Measurements from ENCODE around the gene SUN1. TPM values are rescaled to one million over a fixed set of nuclear protein-coding genes. Genes with fewer than 3 reads are reported as not detected.

Gene SUN1
- total RNA-seq, 1 experiment from 2014 or later, result 158 TPM

DNA sequence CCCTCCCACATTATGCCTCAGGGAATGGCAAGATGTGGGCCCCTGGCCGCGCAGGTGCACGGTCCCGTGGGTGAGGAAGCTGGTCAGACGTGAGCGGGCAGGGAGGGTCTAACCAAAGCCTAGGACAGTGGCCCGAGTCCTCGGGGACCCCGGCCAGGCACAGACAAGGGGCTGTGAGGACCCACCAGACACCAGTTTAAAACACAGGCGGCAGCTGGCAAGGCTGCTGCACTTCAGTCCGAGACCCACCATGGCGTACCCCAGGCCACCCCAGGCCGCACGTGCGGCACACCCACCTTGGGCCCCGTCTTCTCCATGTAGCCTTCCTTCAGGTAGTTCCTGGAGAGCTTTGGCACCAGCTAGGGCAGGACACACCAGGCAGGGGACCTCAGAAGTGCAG, 67.5 kb downstream of the SUN1 start (continued):
- TF ChIP-seq, protein P1, sequence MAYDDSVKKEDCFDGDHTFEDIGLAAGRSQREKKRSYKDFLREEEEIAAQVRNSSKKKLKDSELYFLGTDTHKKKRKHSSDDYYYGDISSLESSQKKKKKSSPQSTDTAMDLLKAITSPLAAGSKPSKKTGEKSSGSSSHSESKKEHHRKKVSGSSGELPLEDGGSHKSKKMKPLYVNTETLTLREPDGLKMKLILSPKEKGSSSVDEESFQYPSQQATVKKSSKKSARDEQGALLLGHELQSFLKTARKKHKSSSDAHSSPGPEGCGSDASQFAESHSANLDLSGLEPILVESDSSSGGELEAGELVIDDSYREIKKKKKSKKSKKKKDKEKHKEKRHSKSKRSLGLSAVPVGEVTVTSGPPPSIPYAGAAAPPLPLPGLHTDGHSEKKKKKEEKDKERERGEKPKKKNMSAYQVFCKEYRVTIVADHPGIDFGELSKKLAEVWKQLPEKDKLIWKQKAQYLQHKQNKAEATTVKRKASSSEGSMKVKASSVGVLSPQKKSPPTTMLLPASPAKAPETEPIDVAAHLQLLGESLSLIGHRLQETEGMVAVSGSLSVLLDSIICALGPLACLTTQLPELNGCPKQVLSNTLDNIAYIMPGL (CRISPR knock-in tag; IDR thresholded peaks at IDR 0.05), result no peak
- TF ChIP-seq ZNF671 (CRISPR knock-in tag; IDR thresholded peaks at IDR 0.05), result no peak
- TF ChIP-seq, protein P2, sequence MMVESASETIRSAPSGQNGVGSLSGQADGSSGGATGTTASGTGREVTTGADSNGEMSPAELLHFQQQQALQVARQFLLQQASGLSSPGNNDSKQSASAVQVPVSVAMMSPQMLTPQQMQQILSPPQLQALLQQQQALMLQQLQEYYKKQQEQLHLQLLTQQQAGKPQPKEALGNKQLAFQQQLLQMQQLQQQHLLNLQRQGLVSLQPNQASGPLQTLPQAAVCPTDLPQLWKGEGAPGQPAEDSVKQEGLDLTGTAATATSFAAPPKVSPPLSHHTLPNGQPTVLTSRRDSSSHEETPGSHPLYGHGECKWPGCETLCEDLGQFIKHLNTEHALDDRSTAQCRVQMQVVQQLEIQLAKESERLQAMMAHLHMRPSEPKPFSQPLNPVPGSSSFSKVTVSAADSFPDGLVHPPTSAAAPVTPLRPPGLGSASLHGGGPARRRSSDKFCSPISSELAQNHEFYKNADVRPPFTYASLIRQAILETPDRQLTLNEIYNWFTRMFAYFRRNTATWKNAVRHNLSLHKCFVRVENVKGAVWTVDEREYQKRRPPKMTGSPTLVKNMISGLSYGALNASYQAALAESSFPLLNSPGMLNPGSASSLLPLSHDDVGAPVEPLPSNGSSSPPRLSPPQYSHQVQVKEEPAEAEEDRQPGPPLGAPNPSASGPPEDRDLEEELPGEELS (CRISPR knock-in tag; IDR thresholded peaks at IDR 0.05), result no peak
- TF ChIP-seq ELF4 (CRISPR knock-in tag; IDR thresholded peaks at IDR 0.05; ENCODE audit: low read depth), result no peak
- TF ChIP-seq, protein P3, sequence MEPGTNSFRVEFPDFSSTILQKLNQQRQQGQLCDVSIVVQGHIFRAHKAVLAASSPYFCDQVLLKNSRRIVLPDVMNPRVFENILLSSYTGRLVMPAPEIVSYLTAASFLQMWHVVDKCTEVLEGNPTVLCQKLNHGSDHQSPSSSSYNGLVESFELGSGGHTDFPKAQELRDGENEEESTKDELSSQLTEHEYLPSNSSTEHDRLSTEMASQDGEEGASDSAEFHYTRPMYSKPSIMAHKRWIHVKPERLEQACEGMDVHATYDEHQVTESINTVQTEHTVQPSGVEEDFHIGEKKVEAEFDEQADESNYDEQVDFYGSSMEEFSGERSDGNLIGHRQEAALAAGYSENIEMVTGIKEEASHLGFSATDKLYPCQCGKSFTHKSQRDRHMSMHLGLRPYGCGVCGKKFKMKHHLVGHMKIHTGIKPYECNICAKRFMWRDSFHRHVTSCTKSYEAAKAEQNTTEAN (CRISPR knock-in tag; IDR thresholded peaks at IDR 0.05), result no peak
- no peak for TF ChIP-seq FOXP1 (CRISPR knock-in tag; IDR thresholded peaks at IDR 0.05; ENCODE audit: borderline replicate concordance)
- TF ChIP-seq, protein P4, sequence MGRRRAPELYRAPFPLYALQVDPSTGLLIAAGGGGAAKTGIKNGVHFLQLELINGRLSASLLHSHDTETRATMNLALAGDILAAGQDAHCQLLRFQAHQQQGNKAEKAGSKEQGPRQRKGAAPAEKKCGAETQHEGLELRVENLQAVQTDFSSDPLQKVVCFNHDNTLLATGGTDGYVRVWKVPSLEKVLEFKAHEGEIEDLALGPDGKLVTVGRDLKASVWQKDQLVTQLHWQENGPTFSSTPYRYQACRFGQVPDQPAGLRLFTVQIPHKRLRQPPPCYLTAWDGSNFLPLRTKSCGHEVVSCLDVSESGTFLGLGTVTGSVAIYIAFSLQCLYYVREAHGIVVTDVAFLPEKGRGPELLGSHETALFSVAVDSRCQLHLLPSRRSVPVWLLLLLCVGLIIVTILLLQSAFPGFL (CRISPR knock-in tag; IDR thresholded peaks at IDR 0.05; ENCODE audit: borderline replicate concordance), result no peak
- no peak for TF ChIP-seq HMGA2 (CRISPR knock-in tag; IDR thresholded peaks at IDR 0.05)
- TF ChIP-seq NFATC4 (CRISPR knock-in tag; IDR thresholded peaks at IDR 0.05), result no peak

DNA sequence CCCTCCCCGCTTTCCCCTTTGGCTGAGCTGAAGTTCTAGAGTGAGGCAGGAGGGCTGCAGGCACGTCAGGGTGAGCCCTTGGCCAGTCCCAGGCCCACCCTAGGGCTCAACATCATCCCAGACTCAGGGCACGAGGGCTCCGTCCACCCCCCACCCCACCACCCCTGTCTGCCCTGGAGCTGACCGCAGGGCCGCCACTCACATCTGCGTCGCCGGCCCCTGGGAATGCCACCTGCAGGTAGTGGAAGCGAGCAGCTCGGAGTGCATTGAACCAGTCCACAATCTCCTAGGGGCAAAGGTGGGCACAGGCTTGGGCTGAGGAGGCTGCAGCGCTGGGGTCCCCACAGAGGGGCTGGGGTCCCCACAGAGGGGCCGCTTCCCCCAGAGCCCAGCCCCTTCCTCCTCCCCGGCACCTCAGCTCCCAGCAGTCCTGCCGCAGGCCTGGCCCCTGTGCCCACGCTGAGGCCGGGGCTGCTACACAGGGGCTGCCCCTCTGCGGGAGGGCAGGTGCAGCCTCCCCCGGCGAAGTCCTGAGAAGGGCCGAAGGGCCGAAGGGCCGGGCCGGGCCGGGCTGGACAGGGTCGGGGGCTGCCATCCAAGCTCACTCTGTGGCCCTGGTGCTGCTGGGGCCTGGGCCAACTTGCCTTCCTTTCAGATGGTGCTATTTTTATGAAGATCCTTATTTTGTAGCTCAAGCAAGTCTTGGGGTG, 68.2 kb downstream of the SUN1 start:
- no peak for ATAC-seq
- Mint-ChIP-seq H3K4me3 (no peak overlapping the region), H3K9me3 (no peaks in the 10 kb centered on the region), H3K36me3 (peaks cover 12% of the 10 kb centered on the region), H3K27ac (no peak overlapping the region), H3K4me1 (no peaks in the 10 kb centered on the region), H3K27me3 (ENCODE audit: low read depth) (peaks cover 15% of the 10 kb centered on the region)
- POLR2A ChIA-PET, result no interaction called here
- no peak for DNase-seq (ENCODE audit: low spot score)
- CTCF ChIA-PET, result interaction anchor here (0.7 to 2.5 kb wide), 8 partner anchors 27 to 1255 kb away, joined by 3 to 22 read pairs (median 7); partner anchors contain the start of gene COX19
- TF ChIP-seq SMAD4 (CRISPR knock-in tag; IDR thresholded peaks at IDR 0.05) (no peak), NR1H2 (CRISPR knock-in tag; IDR thresholded peaks at IDR 0.05) (no peak), RELA (CRISPR knock-in tag; IDR thresholded peaks at IDR 0.05; ENCODE audit: borderline replicate concordance) (no peak), MXD4 (CRISPR knock-in tag; IDR thresholded peaks at IDR 0.05; ENCODE audit: borderline replicate concordance) (no peak), HMGA2 (CRISPR knock-in tag; IDR thresholded peaks at IDR 0.05) (no peak)
- TF ChIP-seq, protein P5, sequence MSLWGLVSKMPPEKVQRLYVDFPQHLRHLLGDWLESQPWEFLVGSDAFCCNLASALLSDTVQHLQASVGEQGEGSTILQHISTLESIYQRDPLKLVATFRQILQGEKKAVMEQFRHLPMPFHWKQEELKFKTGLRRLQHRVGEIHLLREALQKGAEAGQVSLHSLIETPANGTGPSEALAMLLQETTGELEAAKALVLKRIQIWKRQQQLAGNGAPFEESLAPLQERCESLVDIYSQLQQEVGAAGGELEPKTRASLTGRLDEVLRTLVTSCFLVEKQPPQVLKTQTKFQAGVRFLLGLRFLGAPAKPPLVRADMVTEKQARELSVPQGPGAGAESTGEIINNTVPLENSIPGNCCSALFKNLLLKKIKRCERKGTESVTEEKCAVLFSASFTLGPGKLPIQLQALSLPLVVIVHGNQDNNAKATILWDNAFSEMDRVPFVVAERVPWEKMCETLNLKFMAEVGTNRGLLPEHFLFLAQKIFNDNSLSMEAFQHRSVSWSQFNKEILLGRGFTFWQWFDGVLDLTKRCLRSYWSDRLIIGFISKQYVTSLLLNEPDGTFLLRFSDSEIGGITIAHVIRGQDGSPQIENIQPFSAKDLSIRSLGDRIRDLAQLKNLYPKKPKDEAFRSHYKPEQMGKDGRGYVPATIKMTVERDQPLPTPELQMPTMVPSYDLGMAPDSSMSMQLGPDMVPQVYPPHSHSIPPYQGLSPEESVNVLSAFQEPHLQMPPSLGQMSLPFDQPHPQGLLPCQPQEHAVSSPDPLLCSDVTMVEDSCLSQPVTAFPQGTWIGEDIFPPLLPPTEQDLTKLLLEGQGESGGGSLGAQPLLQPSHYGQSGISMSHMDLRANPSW (CRISPR knock-in tag; conservative IDR thresholded peaks at IDR 0.05; ENCODE audit: low read depth), result no peak
- TF ChIP-seq, protein P6, sequence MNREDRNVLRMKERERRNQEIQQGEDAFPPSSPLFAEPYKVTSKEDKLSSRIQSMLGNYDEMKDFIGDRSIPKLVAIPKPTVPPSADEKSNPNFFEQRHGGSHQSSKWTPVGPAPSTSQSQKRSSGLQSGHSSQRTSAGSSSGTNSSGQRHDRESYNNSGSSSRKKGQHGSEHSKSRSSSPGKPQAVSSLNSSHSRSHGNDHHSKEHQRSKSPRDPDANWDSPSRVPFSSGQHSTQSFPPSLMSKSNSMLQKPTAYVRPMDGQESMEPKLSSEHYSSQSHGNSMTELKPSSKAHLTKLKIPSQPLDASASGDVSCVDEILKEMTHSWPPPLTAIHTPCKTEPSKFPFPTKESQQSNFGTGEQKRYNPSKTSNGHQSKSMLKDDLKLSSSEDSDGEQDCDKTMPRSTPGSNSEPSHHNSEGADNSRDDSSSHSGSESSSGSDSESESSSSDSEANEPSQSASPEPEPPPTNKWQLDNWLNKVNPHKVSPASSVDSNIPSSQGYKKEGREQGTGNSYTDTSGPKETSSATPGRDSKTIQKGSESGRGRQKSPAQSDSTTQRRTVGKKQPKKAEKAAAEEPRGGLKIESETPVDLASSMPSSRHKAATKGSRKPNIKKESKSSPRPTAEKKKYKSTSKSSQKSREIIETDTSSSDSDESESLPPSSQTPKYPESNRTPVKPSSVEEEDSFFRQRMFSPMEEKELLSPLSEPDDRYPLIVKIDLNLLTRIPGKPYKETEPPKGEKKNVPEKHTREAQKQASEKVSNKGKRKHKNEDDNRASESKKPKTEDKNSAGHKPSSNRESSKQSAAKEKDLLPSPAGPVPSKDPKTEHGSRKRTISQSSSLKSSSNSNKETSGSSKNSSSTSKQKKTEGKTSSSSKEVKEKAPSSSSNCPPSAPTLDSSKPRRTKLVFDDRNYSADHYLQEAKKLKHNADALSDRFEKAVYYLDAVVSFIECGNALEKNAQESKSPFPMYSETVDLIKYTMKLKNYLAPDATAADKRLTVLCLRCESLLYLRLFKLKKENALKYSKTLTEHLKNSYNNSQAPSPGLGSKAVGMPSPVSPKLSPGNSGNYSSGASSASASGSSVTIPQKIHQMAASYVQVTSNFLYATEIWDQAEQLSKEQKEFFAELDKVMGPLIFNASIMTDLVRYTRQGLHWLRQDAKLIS (CRISPR knock-in tag; IDR thresholded peaks at IDR 0.05; ENCODE audit: borderline replicate concordance), result no peak
- TF ChIP-seq, protein P7, sequence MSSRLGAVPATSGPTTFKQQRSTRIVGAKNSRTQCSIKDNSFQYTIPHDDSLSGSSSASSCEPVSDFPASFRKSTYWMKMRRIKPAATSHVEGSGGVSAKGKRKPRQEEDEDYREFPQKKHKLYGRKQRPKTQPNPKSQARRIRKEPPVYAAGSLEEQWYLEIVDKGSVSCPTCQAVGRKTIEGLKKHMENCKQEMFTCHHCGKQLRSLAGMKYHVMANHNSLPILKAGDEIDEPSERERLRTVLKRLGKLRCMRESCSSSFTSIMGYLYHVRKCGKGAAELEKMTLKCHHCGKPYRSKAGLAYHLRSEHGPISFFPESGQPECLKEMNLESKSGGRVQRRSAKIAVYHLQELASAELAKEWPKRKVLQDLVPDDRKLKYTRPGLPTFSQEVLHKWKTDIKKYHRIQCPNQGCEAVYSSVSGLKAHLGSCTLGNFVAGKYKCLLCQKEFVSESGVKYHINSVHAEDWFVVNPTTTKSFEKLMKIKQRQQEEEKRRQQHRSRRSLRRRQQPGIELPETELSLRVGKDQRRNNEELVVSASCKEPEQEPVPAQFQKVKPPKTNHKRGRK (CRISPR knock-in tag; IDR thresholded peaks at IDR 0.05; ENCODE audit: borderline replicate concordance), result no peak
- TF ChIP-seq, protein P8, sequence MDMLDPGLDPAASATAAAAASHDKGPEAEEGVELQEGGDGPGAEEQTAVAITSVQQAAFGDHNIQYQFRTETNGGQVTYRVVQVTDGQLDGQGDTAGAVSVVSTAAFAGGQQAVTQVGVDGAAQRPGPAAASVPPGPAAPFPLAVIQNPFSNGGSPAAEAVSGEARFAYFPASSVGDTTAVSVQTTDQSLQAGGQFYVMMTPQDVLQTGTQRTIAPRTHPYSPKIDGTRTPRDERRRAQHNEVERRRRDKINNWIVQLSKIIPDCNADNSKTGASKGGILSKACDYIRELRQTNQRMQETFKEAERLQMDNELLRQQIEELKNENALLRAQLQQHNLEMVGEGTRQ (CRISPR knock-in tag; IDR thresholded peaks at IDR 0.05), result no peak
